Fibroblast of gingiva (primary cell): ENCODE results near the gene C1orf174.
A peak's percentile ranks its signal among the peaks of the same experiment; 100 is the strongest.
"Not testable (repeated sequence)": the region's sequence is repeated elsewhere in the genome, so short reads cannot be mapped to it uniquely, and the experiment has no call there.

Experiments
- DNase-seq: peaks from one replicate; pipeline ENCODE4 v3.0.0-alpha.2; 2011; ENCODE audit warnings: low read depth

The C1orf174 gene

DNA sequence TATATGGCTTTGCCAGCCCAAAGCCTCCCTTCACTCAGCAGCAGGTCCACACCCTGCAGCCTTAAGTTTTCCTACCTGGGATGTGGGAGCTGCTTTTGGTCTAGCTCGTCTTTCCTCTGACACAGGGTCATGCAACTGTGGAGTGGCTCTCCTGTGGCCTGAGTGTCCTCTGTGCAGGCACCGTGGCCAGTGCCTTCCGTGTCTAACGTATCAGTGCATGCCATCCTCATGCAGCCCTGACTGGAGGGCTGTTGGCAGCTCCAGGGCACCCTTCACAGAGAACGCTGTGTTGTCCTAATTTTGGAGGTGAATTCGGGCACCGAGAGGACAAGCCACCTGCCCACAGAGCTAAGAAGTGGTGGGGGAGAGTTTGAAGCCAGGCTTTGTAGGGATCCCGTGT lies 25.7 kb upstream of the C1orf174 start:
- no peak for DNase-seq

DNA sequence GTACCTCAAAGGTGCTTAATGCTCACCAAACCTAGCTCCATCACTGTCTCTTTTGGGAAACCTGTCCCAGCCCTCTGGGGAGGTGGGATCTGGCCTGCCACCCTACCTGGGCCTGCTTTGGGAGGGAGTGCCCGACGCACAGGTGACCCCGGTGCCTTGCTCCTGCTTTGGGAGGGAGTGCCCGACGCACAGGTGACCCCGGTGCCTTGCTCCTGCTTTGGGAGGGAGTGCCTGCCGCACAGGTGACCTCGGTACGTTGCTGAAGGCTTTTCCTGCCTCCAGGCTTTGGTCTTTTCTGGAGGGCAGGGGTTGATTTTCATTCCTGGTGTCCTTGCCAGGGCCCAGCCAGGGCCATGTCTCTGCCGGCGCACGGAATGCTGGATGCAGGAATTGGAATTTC lies 25.2 kb upstream of the C1orf174 start:
- no peak for DNase-seq

DNA sequence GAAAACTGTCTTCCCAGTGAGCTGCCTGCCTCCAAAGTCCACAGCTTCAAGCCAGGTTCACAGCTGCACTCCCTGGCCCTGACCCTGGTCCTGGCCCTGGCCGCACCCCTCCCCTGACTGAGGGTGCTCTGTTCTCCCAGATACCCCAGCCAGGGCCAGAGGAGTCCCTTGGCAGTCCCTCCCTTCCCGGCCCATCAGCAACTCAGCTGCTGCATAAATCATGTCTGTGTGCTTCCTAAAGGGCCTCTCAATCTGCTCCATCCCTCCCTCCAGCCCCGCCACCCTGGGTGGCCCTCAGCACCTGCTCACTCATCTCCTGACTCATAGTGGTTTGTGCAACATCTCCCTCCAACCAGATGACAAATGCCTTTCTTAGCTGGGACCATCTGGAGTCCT lies 24.8 kb upstream of the C1orf174 start:
- no peak for DNase-seq

DNA sequence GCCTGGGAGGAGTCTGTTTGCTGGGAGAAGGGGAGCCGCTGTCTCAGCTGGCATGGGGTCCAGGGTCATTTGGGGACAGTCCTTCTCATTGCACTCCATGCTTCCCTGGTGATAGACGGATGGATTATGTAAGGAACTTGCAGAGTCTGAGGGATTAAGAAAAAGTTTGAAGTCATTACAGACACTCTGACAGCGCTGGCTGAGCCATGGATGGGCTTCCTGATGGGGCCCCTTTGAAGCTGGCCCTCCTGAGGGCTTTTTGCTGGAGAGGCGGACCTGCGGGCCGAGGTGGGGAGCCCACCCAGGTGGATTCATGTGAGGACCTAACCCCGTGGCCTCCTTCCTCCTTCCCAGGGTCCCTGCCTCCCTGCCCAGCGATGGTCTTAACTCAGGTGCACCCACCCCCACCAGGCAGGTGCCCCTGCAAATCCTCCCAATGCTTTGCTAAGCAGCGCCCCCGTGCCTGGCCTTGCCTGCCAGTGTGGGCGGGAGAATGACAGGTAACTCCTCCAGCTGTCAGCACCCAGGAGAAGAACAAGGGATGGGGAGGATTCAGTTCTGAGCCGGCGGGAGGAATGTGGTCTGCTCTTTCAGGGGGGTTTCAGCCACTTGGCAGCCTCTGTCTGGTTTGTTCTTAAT lies 24.2 kb upstream of the C1orf174 start:
- no peak for DNase-seq

DNA sequence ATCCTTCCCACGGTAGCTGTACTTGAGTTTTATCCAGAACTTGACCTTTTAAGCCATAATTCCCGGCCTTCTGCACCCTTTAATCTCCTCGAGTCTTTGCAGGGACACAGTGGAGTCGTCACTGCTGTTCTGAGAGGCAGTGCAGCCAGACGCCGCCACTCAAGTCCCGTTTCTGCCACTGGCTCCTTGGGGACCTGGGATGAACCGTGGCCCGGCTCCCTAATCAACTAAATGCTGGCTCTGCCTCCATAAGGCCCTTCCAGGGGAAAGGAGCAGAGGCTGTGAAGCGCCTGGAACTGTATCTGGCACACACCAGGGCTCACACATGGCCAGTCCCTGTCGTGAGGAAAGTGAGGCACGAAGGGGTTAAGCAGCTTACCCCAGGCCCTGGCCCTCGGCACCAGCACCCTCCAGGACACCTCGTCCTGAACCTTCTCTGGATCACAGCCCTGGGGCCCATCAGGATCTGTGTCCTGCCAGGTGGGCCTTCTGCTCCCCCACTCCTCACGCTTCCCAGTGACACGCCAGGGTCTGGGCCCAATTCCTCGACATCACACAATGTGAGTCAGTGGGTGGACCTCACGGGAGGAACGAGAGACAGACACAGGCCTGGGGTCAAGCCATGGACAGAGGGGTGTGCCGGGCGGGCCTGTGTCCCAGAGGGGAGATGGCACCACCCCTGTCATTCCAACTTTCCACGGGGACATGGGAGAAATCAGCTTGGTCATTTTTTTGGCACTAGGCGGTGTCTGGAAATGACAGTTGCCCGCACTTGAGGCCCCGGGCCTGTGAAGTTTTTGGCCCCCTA lies 23.5 kb upstream of the C1orf174 start:
- no peak for DNase-seq

DNA sequence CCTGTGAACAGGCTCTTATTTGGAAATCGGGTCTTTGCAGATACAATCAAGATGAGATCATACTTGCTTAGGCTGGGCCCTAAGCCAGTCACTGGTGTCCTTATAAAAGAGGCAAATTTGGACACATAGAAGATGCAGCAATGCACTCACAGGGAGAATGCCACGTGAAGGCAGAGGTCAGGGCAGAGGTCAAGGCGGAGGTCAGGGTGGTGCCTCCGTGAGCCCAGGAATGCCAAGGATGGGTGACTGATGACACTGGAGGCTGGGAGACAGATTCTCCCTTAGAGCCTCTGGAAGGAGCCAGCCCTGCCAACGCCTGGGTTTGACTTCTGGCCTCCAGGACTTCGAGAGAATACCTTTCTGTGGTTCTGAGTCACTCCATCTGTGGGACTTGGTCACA lies 22.8 kb upstream of the C1orf174 start:
- DNase-seq = no peak

DNA sequence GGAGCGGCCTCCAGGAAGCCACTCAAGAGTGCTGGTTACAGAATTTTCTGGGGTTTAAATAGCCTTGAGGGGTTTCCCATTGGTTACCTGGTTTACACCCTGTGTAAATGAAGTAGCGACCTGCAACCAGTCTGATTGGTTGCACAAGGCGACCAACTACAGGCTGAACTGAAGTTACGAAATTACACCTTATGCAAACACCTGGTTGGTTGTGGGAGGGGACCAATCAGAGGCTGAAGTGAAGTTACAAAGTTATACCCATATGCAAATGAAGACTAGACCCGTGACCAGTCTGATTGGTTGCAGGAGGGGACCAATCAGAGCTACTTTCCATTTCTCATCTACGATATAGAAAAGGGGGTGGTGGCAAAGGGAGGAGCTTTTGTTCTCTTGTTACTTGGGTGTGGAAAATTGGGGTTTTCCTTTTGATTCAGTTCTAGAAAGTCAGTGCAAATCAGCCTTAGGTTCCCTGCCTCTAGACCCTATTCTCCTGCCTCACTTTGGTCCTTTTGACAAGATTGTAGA lies 22.2 kb upstream of the C1orf174 start:
- no peak for DNase-seq

DNA sequence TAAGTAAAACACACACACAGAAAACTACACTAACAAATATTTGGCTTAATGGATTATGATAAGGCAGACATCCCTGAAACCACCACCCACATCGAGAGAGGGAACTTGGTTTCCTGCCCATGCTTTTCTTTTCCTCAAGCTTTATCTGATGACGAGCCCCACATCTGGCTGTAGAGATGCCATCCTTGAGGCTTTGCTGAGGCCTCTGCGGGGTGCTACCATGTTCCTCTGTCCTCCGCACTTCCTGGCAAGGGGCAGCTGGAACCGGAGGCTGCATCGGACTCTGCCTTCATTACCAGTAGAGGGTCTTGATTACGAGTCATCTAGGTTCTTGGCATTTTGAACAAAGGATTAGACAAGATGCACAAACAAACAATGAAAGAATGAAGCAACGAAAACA lies 21.7 kb upstream of the C1orf174 start:
- no peak for DNase-seq

DNA sequence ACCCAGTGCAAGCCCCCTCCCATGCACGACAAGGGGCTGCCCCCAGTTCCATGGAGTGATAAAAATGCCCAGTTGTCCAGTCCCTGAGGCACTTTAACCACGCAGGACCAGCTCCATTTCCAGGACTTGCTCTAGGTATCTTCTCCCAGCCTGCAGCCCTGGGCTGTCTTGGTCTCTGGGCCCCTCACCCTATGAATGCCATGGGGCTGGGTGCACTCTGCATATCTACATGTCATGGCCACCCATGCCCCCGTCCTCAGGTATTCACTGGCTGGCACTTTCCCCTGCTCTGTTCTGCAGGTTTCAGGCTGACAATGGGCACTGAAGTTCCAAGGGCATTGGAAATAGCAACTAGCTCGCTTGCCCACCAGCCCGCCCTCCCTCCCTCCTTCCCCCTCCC lies 19.6 kb upstream of the C1orf174 start:
- no peak for DNase-seq

DNA sequence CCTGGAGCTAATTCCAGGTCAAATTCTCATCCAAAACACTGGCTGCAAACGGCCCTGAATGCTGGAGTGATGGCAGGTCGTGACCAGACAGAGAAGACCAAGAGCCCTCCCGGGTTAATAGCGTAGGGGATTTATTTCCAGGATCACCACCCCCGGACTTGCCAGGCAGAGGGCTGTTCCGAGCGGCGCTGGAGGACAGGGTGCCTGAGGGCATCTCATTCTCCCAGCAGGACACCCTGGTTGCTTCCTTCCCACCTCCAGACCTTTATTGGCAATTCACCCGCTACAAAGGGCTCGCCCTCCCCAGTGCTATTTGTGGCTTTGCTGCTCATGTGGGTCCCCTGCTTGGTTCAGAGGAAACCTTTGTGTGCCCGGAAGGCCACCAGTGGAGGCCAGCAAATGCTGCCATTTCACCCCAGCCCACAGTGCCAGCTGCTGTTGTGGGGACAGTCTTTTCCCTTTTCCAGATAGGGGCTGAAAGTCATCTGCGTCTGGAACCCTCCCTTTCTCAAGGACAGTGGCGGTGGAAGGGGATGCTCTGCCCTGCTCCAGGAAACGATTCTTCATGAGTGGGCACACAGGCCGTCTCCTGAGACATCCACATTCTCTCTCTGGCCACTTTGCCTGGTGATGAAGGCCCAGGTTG lies 19.0 kb upstream of the C1orf174 start:
- no peak for DNase-seq

DNA sequence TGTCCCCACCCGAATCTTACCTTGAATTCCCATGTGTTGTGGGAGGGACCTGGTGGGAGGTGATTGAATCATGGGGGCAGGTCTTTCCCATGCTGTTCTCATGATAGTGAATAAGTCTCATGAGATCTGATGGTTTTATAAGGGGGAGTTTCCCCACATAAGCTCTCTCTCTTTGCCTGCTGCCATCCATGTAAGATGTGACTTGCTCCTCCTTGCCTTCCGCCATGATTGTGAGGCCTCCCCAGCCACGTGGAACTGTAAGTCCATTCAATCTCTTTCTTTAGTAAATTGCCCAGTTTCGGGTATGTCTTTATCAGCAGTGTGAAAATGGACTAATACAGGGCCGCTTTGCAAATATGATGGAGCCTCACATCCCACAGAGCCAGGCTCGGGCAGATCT lies 18.3 kb upstream of the C1orf174 start:
- DNase-seq = not testable (repeated sequence)

DNA sequence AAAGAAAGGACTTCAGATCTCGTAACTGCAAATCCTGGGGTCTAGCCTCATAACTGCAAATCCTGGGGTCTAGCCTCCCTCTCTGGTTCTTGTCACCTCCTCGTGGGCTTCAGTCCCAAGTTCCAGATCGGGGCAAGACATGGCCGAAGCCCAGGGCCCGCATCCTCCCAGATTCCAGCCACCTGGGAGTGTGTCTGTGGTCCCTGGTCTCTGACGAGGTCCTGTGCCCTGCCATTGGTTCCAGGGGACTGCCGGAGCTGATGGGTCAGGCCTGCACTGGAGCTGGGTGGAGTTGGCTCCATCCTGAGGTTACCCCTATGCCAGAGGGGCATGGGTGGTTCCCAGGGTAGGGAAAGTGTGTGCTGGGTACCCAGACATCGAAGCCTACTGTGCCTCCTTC lies 17.7 kb upstream of the C1orf174 start:
- no peak for DNase-seq

DNA sequence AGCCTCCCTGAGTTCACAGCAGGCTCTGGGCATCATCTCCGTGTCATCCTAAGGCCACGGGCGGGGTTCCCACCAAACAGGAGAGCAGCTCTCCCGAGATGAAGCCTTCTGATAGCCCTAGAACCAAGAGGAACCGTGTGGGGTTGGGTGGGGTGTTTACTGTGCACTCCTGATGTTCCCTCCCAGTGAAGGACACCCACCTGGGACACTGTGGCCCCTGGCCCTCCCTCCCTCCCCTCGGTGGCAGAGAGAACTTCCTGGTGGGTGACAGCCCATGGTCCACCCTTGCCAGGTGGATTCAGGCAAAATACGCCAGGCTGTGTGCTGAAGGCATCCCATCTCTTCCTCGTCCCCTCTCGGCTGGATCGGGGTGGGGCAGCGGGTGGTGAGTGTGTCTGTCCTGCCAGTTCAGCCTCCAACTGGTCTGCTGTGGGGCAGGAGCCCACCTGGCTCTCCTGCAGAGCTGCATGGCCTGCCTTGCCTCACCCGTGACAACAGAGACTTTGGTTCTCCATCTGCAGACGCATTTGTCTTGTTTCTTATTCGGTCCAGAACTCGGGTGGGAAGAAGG lies 15.6 kb upstream of the C1orf174 start:
- no peak for DNase-seq

DNA sequence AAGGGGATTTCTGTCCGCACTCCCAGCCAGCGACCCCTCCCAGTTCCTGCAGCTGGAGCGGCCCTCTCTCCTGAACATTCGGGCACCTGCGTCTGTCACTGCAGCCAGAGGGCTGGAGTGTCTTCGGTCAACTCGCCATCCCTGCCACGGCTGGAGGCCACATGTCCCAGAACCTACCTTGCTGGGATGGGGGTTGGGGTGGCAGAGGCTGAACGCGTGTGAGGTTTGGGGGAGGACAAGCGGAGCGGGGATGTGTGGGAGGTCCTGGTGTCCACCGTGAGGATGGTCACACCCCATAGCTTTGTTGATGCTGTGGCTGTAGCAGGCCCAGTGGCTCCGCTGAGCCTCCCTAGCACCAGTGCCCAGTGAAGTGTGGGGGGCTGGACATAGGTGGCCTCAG lies 14.8 kb upstream of the C1orf174 start:
- DNase-seq = no peak

DNA sequence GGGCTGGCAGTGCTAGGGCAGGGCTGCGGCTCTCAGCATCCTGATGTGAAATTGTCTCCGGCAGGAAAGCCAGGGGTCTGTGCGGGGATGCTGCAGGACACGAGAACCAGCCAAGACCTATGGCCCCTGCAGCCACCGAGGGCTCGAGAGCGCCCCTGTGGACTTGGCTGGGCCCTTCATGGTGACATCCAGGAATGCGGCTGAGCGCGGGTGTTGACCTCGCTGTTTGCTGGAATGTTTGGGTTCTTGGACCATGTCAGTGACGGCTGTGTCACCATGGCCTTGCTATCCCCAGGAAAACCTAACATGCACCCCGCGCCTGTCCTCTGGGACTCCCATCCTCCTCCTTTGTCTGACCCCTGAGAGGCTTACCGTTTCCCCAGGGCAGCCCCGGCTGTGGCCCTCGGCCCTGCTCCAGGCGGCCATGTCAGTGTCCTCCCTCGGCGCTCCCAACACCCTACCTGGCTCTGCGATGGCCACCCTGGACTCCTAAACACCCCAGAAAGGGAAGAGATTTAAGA lies 14.3 kb upstream of the C1orf174 start:
- no peak for DNase-seq

DNA sequence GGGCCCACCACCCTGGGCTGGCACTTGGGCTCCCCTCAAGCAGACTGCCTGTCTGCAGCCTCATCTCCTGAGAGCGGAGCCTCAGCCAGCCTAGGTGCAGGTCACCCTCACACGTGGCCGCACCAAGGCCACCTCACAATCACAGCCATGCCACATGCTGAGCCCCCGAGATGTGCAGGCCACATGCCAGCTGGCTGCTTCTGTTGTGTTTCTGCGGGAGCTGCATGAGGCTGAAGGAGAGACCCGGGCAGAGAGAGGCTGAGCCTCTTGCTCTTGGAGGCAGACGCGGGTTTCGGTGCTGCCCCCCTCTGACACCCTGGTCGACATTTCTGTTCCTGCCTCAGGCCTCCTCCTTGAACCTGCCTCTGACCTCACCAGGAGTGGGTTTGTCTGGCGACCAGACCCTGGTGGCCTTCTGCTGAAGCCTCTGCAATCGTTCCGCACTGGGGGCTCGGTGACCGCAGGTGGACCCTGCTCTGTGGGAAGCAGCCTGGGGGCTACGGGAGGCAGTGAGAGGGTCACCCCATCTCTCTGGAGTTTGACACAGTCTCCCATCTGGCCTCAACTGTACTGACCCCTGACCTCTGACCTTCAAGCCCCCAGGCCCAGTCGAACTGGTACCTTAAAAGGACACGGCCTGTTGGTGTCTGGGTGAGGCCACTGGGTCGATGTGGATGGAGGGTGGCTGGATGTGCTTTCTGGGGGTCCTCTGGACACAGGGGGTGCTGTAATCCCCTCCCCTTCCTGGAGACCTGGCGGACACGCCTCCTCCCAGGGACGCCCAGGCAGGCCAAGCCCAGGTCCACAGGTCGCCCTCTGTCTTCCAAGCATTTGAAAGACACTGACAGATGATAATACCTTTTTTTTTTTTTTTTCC lies 13.0 kb upstream of the C1orf174 start:
- no peak for DNase-seq

DNA sequence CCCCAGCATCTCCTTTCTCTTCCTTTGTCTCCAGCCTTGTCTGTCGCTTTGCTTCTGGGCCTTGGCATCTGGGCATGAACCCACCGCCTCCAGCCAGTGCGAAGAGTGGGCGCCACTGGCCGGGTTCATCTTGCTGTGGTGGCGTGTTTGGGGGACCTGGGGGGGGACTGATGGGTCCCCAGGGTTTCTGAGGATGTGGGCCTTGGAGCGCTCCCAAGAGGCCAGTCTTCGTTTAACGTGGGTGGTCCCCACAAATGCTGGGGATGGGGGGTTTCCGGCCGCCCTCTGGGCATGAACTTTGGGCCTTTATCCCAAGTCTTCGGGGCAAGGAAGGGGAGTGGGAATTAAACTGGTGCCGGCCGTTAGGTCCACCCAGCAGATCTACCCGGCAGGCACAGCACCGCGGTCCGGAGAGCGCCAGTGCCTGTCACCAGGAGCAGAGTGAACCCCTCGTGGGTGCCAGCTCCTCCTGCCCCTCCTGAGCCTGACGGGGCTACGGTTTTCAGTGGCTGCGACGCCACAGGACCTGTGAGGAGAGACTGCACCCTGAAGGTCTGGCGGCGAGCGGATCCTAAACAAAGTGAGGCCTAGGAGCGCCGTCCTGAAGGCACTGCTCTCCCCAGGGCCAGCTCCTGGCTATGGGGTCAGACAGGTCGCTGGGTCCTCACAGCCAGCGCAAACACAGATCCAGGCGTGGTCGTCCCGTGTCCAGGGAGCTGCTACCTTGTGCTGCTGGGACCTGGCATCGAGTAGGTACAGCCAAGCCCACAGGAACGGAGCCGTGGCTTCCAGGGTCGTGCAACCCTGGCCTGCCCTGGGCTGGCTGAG lies 12.1 kb upstream of the C1orf174 start:
- DNase-seq = no peak

DNA sequence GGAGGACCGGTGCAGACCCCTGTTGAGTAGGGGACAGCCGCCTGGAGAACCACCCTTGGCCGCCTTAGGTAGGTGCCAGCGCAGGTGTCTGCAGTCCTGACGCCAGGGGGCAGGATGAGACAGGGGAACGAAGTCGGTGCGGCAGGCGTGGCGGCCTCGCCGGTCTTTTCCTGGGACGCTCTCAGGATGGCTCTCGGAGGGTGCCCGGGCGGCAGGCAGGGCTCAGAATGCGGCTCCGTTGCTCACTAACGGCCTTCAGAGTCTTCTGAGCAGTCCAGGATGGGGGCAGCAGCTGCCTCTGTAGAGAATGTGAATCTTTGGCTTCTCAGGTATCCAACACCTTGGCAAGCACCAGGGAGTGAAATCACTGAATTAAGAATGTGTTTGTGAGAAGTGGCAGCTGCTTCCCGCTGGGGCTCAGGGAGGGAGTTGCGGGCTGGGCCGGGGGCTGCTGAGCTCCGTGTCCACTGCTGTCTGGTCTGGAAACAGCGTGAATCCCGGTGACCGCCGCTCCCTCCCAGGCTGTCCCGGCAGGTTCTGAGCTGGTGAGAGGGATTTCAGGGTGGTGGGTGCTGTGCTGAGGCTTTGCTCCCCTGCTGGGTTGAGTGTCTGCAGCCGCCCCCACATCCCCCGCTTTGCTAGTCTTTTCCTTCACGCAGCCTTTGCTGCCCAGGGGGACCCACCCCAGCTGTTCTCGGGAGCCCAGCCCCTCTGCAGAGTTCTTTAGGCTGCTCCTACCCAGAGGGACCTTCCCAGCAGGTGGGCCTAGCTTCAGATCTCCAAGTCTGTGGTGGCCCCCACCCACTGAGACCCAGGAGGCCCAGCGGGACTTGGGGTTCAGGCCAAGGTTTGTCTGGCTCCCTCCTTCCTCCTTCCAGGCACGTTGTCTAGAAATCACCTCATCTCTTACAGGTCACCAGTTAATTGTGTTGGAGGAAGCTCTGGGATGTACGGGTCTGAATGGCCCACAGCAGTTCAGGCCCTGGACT lies 11.1 kb upstream of the C1orf174 start:
- DNase-seq = peak; percentile 22

DNA sequence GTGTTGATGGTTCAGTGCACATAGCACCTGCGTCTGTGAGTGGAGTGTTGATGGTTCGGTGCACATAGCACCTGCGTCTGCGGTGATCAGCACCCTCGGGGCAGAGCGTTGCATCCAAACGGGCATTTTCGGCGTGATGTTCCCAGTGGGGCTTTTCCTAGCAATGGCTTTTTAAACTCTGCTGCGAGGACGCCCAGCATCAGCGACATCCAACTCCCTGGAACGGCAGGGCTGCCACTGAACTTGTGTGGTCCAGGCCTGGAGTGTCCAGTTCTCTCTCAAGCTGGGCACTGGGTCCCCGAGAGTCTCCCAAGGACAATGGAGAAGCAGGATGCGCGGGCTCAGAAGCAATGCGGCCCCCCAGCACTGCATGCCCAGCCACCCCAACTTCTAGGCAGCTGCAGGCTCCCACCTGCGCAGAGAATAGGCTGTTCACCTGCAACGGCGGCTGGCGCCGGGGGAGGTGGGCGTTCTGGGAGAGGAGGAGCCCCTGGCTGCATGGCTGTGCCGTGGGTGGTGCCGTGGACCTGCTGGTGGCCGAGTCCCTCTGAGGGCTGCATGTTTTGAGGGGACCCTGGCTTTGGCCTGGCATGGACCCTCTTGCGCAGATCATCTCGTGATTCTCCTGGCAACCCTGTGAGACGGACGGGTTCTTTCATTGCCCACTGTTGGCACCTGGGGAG lies 10.1 kb upstream of the C1orf174 start:
- no peak for DNase-seq
